Measurements from ENCODE around the gene SMOC1.
"Not testable (repeated sequence)": the region's sequence is repeated elsewhere in the genome, so short reads cannot be mapped to it uniquely, and the experiment has no call there.

SMOC1 gene

GRCh38 chr14:69901113-69901951, 22.1 kb downstream of the SMOC1 start:
- no peak for DNase-seq

- DNase-seq = not testable (repeated sequence)
Measured at GRCh38 chr14:69903046-69903445, 23.8 kb downstream of the SMOC1 start.

GRCh38 chr14:69904246-69904645, 25.0 kb downstream of the SMOC1 start:
- no peak for DNase-seq

- no peak for DNase-seq
Measured at GRCh38 chr14:69906201-69906600, 27.0 kb downstream of the SMOC1 start.

- DNase-seq = no peak
Measured at GRCh38 chr14:69909826-69910550, 30.8 kb downstream of the SMOC1 start.

GRCh38 chr14:69910871-69911270, 31.7 kb downstream of the SMOC1 start:
- DNase-seq = no peak

- no peak for DNase-seq
Measured at GRCh38 chr14:69913686-69914085, 34.5 kb downstream of the SMOC1 start.

- no peak for DNase-seq
Measured at GRCh38 chr14:69916396-69916795, 37.2 kb downstream of the SMOC1 start.

GRCh38 chr14:69917287-69917686, 38.1 kb downstream of the SMOC1 start:
- no peak for DNase-seq

- no peak for DNase-seq
Measured at GRCh38 chr14:69919815-69920214, 40.6 kb downstream of the SMOC1 start.

GRCh38 chr14:69921052-69921451, 41.8 kb downstream of the SMOC1 start:
- no peak for DNase-seq

- DNase-seq = no peak
Measured at GRCh38 chr14:69922198-69922597, 43.0 kb downstream of the SMOC1 start.

GRCh38 chr14:69924201-69924600, 45.0 kb downstream of the SMOC1 start:
- DNase-seq = no peak

- no peak for DNase-seq
Measured at GRCh38 chr14:69928111-69928523, 48.9 kb downstream of the SMOC1 start.

GRCh38 chr14:69930780-69931379, 51.7 kb downstream of the SMOC1 start:
- no peak for DNase-seq

GRCh38 chr14:69931960-69932359, 52.7 kb downstream of the SMOC1 start:
- no peak for DNase-seq

GRCh38 chr14:69932391-69932790, 53.2 kb downstream of the SMOC1 start:
- DNase-seq = no peak

- no peak for DNase-seq
Measured at GRCh38 chr14:69933623-69934275, 54.5 kb downstream of the SMOC1 start.

GRCh38 chr14:69937367-69938081, 58.3 kb downstream of the SMOC1 start:
- DNase-seq = no peak

GRCh38 chr14:69938751-69939150, 59.5 kb downstream of the SMOC1 start:
- DNase-seq = no peak

- no peak for DNase-seq
Measured at GRCh38 chr14:69941768-69942742, 62.8 kb downstream of the SMOC1 start.

Measured in suppressor macrophage treated with lipopolysaccharide for 1 hour (primary cell).